Measurements from ENCODE around the gene XYLT1.

The XYLT1 gene

GRCh38 chr16:17160920-17161431 is 309.8 kb downstream of the XYLT1 start:
- H3K79me1 ChIP-seq (ENCODE audit: low read length), result no peaks in the 10 kb centered on the region
- H2BK120ac ChIP-seq (ENCODE audit: low read depth, low read length), result no peak overlapping the region
- no peak overlapping the region for H4K8ac ChIP-seq (ENCODE audit: low read depth, low read length)
- H3K79me2 ChIP-seq (ENCODE audit: control insufficient read depth, insufficient read depth, low read length), result no peaks in the 10 kb centered on the region
- no peak overlapping the region for H3K4me2 ChIP-seq (ENCODE audit: low read length)
- no peak overlapping the region for H4K5ac ChIP-seq (ENCODE audit: low read length)
- H3K23ac ChIP-seq (ENCODE audit: low read length), result no peak overlapping the region
- H3K56ac ChIP-seq (ENCODE audit: low read length), result no peak overlapping the region
- H2BK5ac ChIP-seq (ENCODE audit: low read length), result no peak overlapping the region
- H3K4me1 ChIP-seq (ENCODE audit: control insufficient read depth, low read depth, low read length), result no peaks in the 10 kb centered on the region
- H3K36me3 ChIP-seq (ENCODE audit: control insufficient read depth, insufficient read depth, low read length), result no peaks in the 10 kb centered on the region
- H2AK5ac ChIP-seq (ENCODE audit: low read length), result no peak overlapping the region
- H3K27ac ChIP-seq (ENCODE audit: low read depth, low read length), result no peak overlapping the region
- no peak overlapping the region for H3K18ac ChIP-seq (ENCODE audit: low read length)
- no peak for DNase-seq
- no peak overlapping the region for H3K4me3 ChIP-seq (ENCODE audit: low read length)
- H3K4ac ChIP-seq (ENCODE audit: low read depth, low read length), result no peak overlapping the region
- H3K9ac ChIP-seq (ENCODE audit: low read length), result no peak overlapping the region
- no CpG with 5 or more reads among the region's 17 CpGs for WGBS (ENCODE audit: extremely low coverage, insufficient coverage, low lambda C conversion rate)
- no peak overlapping the region for H2BK15ac ChIP-seq (replicated peaks; ENCODE audit: low read depth)
- no peaks in the 10 kb centered on the region for H3K27me3 ChIP-seq (ENCODE audit: insufficient read depth, low read length, poor library complexity)

- Histone ChIP-seq H2AK5ac (ENCODE audit: low read length) (no peak overlapping the region), H3K4ac (ENCODE audit: low read depth, low read length) (no peak overlapping the region), H3K27me3 (ENCODE audit: insufficient read depth, low read length, poor library complexity) (no peaks in the 10 kb centered on the region), H3K79me2 (ENCODE audit: control insufficient read depth, insufficient read depth, low read length) (no peaks in the 10 kb centered on the region), H3K79me1 (ENCODE audit: low read length) (no peaks in the 10 kb centered on the region), H3K56ac (ENCODE audit: low read length) (no peak overlapping the region), H3K4me3 (ENCODE audit: low read length) (no peak overlapping the region), H4K5ac (ENCODE audit: low read length) (no peak overlapping the region), H3K27ac (ENCODE audit: low read depth, low read length) (peak overlapping the region; percentile 5), H4K8ac (ENCODE audit: low read depth, low read length) (no peak overlapping the region), H2BK5ac (ENCODE audit: low read length) (no peak overlapping the region), H3K9ac (ENCODE audit: low read length) (no peak overlapping the region), H2BK15ac (replicated peaks; ENCODE audit: low read depth) (no peak overlapping the region), H3K18ac (ENCODE audit: low read length) (no peak overlapping the region), H3K36me3 (ENCODE audit: control insufficient read depth, insufficient read depth, low read length) (no peaks in the 10 kb centered on the region), H3K4me1 (ENCODE audit: control insufficient read depth, low read depth, low read length) (no peaks in the 10 kb centered on the region), H2BK120ac (ENCODE audit: low read depth, low read length) (no peak overlapping the region), H3K23ac (ENCODE audit: low read length) (no peak overlapping the region), H3K4me2 (ENCODE audit: low read length) (no peak overlapping the region)
- DNase-seq, result peak; percentile 56
- WGBS (ENCODE audit: extremely low coverage, insufficient coverage, low lambda C conversion rate), result no CpG with 5 or more reads among the region's 18 CpGs
Measured at GRCh38 chr16:17160285-17160853, 310.4 kb downstream of the XYLT1 start.

GRCh38 chr16:17159617-17160016 is 311.1 kb downstream of the XYLT1 start:
- Histone ChIP-seq H2BK120ac (ENCODE audit: low read depth, low read length) (no peak overlapping the region), H3K4me3 (ENCODE audit: low read length) (no peak overlapping the region), H3K4me2 (ENCODE audit: low read length) (no peak overlapping the region), H3K4ac (ENCODE audit: low read depth, low read length) (no peak overlapping the region), H3K9ac (ENCODE audit: low read length) (no peak overlapping the region), H4K8ac (ENCODE audit: low read depth, low read length) (no peak overlapping the region), H3K27me3 (ENCODE audit: insufficient read depth, low read length, poor library complexity) (no peaks in the 10 kb centered on the region), H3K23ac (ENCODE audit: low read length) (no peak overlapping the region), H4K5ac (ENCODE audit: low read length) (no peak overlapping the region), H3K27ac (ENCODE audit: low read depth, low read length) (no peak overlapping the region), H3K79me1 (ENCODE audit: low read length) (no peaks in the 10 kb centered on the region), H3K36me3 (ENCODE audit: control insufficient read depth, insufficient read depth, low read length) (no peaks in the 10 kb centered on the region), H3K56ac (ENCODE audit: low read length) (no peak overlapping the region), H3K4me1 (ENCODE audit: control insufficient read depth, low read depth, low read length) (no peaks in the 10 kb centered on the region), H2BK5ac (ENCODE audit: low read length) (no peak overlapping the region), H2AK5ac (ENCODE audit: low read length) (no peak overlapping the region), H3K18ac (ENCODE audit: low read length) (no peak overlapping the region), H2BK15ac (replicated peaks; ENCODE audit: low read depth) (no peak overlapping the region), H3K79me2 (ENCODE audit: control insufficient read depth, insufficient read depth, low read length) (no peaks in the 10 kb centered on the region)
- DNase-seq, result peak; percentile 27
- WGBS (ENCODE audit: extremely low coverage, insufficient coverage, low lambda C conversion rate), result no CpG with 5 or more reads among the region's 12 CpGs

GRCh38 chr16:17155936-17156335 is 314.8 kb downstream of the XYLT1 start:
- H3K27ac ChIP-seq (ENCODE audit: low read depth, low read length), result no peak overlapping the region
- no peak overlapping the region for H3K9ac ChIP-seq (ENCODE audit: low read length)
- no peak overlapping the region for H4K5ac ChIP-seq (ENCODE audit: low read length)
- no peaks in the 10 kb centered on the region for H3K79me1 ChIP-seq (ENCODE audit: low read length)
- H3K18ac ChIP-seq (ENCODE audit: low read length), result no peak overlapping the region
- no peak overlapping the region for H3K56ac ChIP-seq (ENCODE audit: low read length)
- no peak overlapping the region for H2AK5ac ChIP-seq (ENCODE audit: low read length)
- DNase-seq, result no peak
- no peak overlapping the region for H3K4me3 ChIP-seq (ENCODE audit: low read length)
- H3K23ac ChIP-seq (ENCODE audit: low read length), result no peak overlapping the region
- H2BK120ac ChIP-seq (ENCODE audit: low read depth, low read length), result no peak overlapping the region
- no peaks in the 10 kb centered on the region for H3K27me3 ChIP-seq (ENCODE audit: insufficient read depth, low read length, poor library complexity)
- H3K4ac ChIP-seq (ENCODE audit: low read depth, low read length), result no peak overlapping the region
- WGBS (ENCODE audit: extremely low coverage, insufficient coverage, low lambda C conversion rate), result no CpG with 5 or more reads among the region's 1 CpG
- no peak overlapping the region for H4K8ac ChIP-seq (ENCODE audit: low read depth, low read length)
- H3K4me1 ChIP-seq (ENCODE audit: control insufficient read depth, low read depth, low read length), result no peaks in the 10 kb centered on the region
- H3K36me3 ChIP-seq (ENCODE audit: control insufficient read depth, insufficient read depth, low read length), result no peaks in the 10 kb centered on the region
- no peak overlapping the region for H2BK5ac ChIP-seq (ENCODE audit: low read length)
- no peaks in the 10 kb centered on the region for H3K79me2 ChIP-seq (ENCODE audit: control insufficient read depth, insufficient read depth, low read length)
- H3K4me2 ChIP-seq (ENCODE audit: low read length), result no peak overlapping the region
- no peak overlapping the region for H2BK15ac ChIP-seq (replicated peaks; ENCODE audit: low read depth)

GRCh38 chr16:17155485-17155884 is 315.3 kb downstream of the XYLT1 start:
- Histone ChIP-seq H3K4ac (ENCODE audit: low read depth, low read length) (no peak overlapping the region), H3K27me3 (ENCODE audit: insufficient read depth, low read length, poor library complexity) (no peaks in the 10 kb centered on the region), H2BK5ac (ENCODE audit: low read length) (no peak overlapping the region), H2BK15ac (replicated peaks; ENCODE audit: low read depth) (no peak overlapping the region), H2BK120ac (ENCODE audit: low read depth, low read length) (no peak overlapping the region), H3K4me3 (ENCODE audit: low read length) (no peak overlapping the region), H3K27ac (ENCODE audit: low read depth, low read length) (no peak overlapping the region), H3K4me2 (ENCODE audit: low read length) (no peak overlapping the region), H3K36me3 (ENCODE audit: control insufficient read depth, insufficient read depth, low read length) (no peaks in the 10 kb centered on the region), H2AK5ac (ENCODE audit: low read length) (no peak overlapping the region), H3K4me1 (ENCODE audit: control insufficient read depth, low read depth, low read length) (no peaks in the 10 kb centered on the region), H3K9ac (ENCODE audit: low read length) (no peak overlapping the region), H4K8ac (ENCODE audit: low read depth, low read length) (no peak overlapping the region), H3K79me1 (ENCODE audit: low read length) (no peaks in the 10 kb centered on the region), H3K56ac (ENCODE audit: low read length) (no peak overlapping the region), H3K79me2 (ENCODE audit: control insufficient read depth, insufficient read depth, low read length) (no peaks in the 10 kb centered on the region), H3K18ac (ENCODE audit: low read length) (no peak overlapping the region), H3K23ac (ENCODE audit: low read length) (no peak overlapping the region), H4K5ac (ENCODE audit: low read length) (no peak overlapping the region)
- no peak for DNase-seq
- WGBS (ENCODE audit: extremely low coverage, insufficient coverage, low lambda C conversion rate), result no CpG with 5 or more reads among the region's 5 CpGs

- Histone ChIP-seq H2AK5ac (ENCODE audit: low read length) (no peak overlapping the region), H3K4me3 (ENCODE audit: low read length) (no peak overlapping the region)
Measured at GRCh38 chr16:17154981-17155380, 315.8 kb downstream of the XYLT1 start.

More at GRCh38 chr16:17154981-17155380, 315.8 kb downstream of the XYLT1 start:
- Histone ChIP-seq H2BK5ac (ENCODE audit: low read length) (no peak overlapping the region), H3K36me3 (ENCODE audit: control insufficient read depth, insufficient read depth, low read length) (no peaks in the 10 kb centered on the region), H3K79me2 (ENCODE audit: control insufficient read depth, insufficient read depth, low read length) (no peaks in the 10 kb centered on the region), H3K4me2 (ENCODE audit: low read length) (no peak overlapping the region), H3K79me1 (ENCODE audit: low read length) (no peaks in the 10 kb centered on the region), H3K23ac (ENCODE audit: low read length) (no peak overlapping the region), H4K5ac (ENCODE audit: low read length) (no peak overlapping the region), H3K4me1 (ENCODE audit: control insufficient read depth, low read depth, low read length) (no peaks in the 10 kb centered on the region), H2BK120ac (ENCODE audit: low read depth, low read length) (no peak overlapping the region), H3K27ac (ENCODE audit: low read depth, low read length) (no peak overlapping the region), H4K8ac (ENCODE audit: low read depth, low read length) (no peak overlapping the region), H3K4ac (ENCODE audit: low read depth, low read length) (no peak overlapping the region), H3K18ac (ENCODE audit: low read length) (no peak overlapping the region), H3K56ac (ENCODE audit: low read length) (no peak overlapping the region), H3K27me3 (ENCODE audit: insufficient read depth, low read length, poor library complexity) (no peaks in the 10 kb centered on the region), H2BK15ac (replicated peaks; ENCODE audit: low read depth) (no peak overlapping the region), H3K9ac (ENCODE audit: low read length) (no peak overlapping the region)
- no CpG with 5 or more reads among the region's 2 CpGs for WGBS (ENCODE audit: extremely low coverage, insufficient coverage, low lambda C conversion rate)
- DNase-seq, result no peak
